ENCODE data around the gene ZNF264.
"Not testable (repeated sequence)": the region's sequence is repeated elsewhere in the genome, so short reads cannot be mapped to it uniquely, and the experiment has no call there.

ZNF264 gene

GRCh38 chr19:57192077-57192420 lies 749 bp downstream of the ZNF264 start:
- Histone ChIP-seq H3K9ac (ENCODE audit: low read length) (peak overlapping the region; percentile 87), H4K20me1 (ENCODE audit: insufficient read depth, low read length) (peaks cover 16% of the 10 kb centered on the region; the same call in 1 of the 2 replicates), H3K79me2 (ENCODE audit: low read length) (peaks cover 32% of the 10 kb centered on the region), H3K4me3 (ENCODE audit: low read length) (peak overlapping the region; percentile 95), H3K4me2 (ENCODE audit: low read length) (peak overlapping the region; percentile 83), H3K27ac (ENCODE audit: low read length) (peak overlapping the region; percentile 57; the same call in 1 of the 2 replicates), H2AFZ (ENCODE audit: low read depth, low read length) (no peak overlapping the region), H3K27me3 (ENCODE audit: low read depth, low read length) (no peaks in the 10 kb centered on the region), H3K4me1 (ENCODE audit: low read length) (peaks cover 20% of the 10 kb centered on the region), H3K9me3 (ENCODE audit: insufficient read depth, low read length) (peaks cover 21% of the 10 kb centered on the region; the same call in 1 of the 2 replicates), H3K36me3 (replicated peaks; ENCODE audit: low read depth, low read length) (peaks cover 38% of the 10 kb centered on the region)
- no peak for TF ChIP-seq CTCF (IDR thresholded peaks at IDR 0.05; ENCODE audit: low read depth, low read length)
- no peak for TF ChIP-seq EZH2phosphoT487 (IDR thresholded peaks at IDR 0.05; ENCODE audit: low read depth)

- Histone ChIP-seq H3K9me3 (ENCODE audit: insufficient read depth, low read length) (peaks cover 13% of the 10 kb centered on the region; the same call in 1 of the 2 replicates), H3K9ac (ENCODE audit: low read length) (no peak overlapping the region), H3K4me2 (ENCODE audit: low read length) (peak overlapping the region; percentile 83; the same call in 1 of the 2 replicates), H3K27me3 (ENCODE audit: low read depth, low read length) (no peaks in the 10 kb centered on the region), H3K36me3 (replicated peaks; ENCODE audit: low read depth, low read length) (peaks cover 38% of the 10 kb centered on the region), H2AFZ (ENCODE audit: low read depth, low read length) (no peak overlapping the region), H4K20me1 (ENCODE audit: insufficient read depth, low read length) (peaks cover 16% of the 10 kb centered on the region; the same call in 1 of the 2 replicates), H3K4me1 (ENCODE audit: low read length) (peaks cover 20% of the 10 kb centered on the region), H3K79me2 (ENCODE audit: low read length) (peaks cover 32% of the 10 kb centered on the region), H3K4me3 (ENCODE audit: low read length) (no peak overlapping the region), H3K27ac (ENCODE audit: low read length) (no peak overlapping the region)
- TF ChIP-seq CTCF (IDR thresholded peaks at IDR 0.05; ENCODE audit: low read depth, low read length): no peak
- TF ChIP-seq EZH2phosphoT487 (IDR thresholded peaks at IDR 0.05; ENCODE audit: low read depth): no peak
Observed at GRCh38 chr19:57192993-57193392, 1.7 kb downstream of the ZNF264 start.

GRCh38 chr19:57197874-57198273 lies 6.6 kb downstream of the ZNF264 start:
- H3K79me2 ChIP-seq (ENCODE audit: low read length): peaks cover 31% of the 10 kb centered on the region
- not testable (repeated sequence) for H3K4me2 ChIP-seq (ENCODE audit: low read length); H3K4me3 ChIP-seq (ENCODE audit: low read length); H3K27ac ChIP-seq (ENCODE audit: low read length); H3K27me3 ChIP-seq (ENCODE audit: low read depth, low read length); H3K9me3 ChIP-seq (ENCODE audit: insufficient read depth, low read length); H2AFZ ChIP-seq (ENCODE audit: low read depth, low read length); H3K4me1 ChIP-seq (ENCODE audit: low read length); H3K9ac ChIP-seq (ENCODE audit: low read length)
- peaks cover 11% of the 10 kb centered on the region; the same call in 1 of the 2 replicates for H4K20me1 ChIP-seq (ENCODE audit: insufficient read depth, low read length)
- peaks cover 47% of the 10 kb centered on the region for H3K36me3 ChIP-seq (replicated peaks; ENCODE audit: low read depth, low read length)

GRCh38 chr19:57202160-57202559 lies 10.9 kb downstream of the ZNF264 start:
- no peak overlapping the region for H3K27ac ChIP-seq (ENCODE audit: low read length)
- no peak overlapping the region for H3K4me2 ChIP-seq (ENCODE audit: low read length)
- no peaks in the 10 kb centered on the region for H3K27me3 ChIP-seq (ENCODE audit: low read depth, low read length)
- peaks cover 42% of the 10 kb centered on the region for H3K36me3 ChIP-seq (replicated peaks; ENCODE audit: low read depth, low read length)
- no peak overlapping the region for H2AFZ ChIP-seq (ENCODE audit: low read depth, low read length)
- H3K9me3 ChIP-seq (ENCODE audit: insufficient read depth, low read length): no peaks in the 10 kb centered on the region
- H4K20me1 ChIP-seq (ENCODE audit: insufficient read depth, low read length): peaks cover 4% of the 10 kb centered on the region
- no peaks in the 10 kb centered on the region for H3K4me1 ChIP-seq (ENCODE audit: low read length)
- H3K4me3 ChIP-seq (ENCODE audit: low read length): no peak overlapping the region
- H3K79me2 ChIP-seq (ENCODE audit: low read length): peaks cover 38% of the 10 kb centered on the region
- no peak overlapping the region for H3K9ac ChIP-seq (ENCODE audit: low read length)
- TF ChIP-seq EZH2phosphoT487 (IDR thresholded peaks at IDR 0.05; ENCODE audit: low read depth): no peak
- no peak for TF ChIP-seq CTCF (IDR thresholded peaks at IDR 0.05; ENCODE audit: low read depth, low read length)
